Measurements from ENCODE around the gene RSPO1.

- no peak for TF ChIP-seq POLR2A (IDR thresholded peaks at IDR 0.05; ENCODE audit: low read depth, low read length)
- TF ChIP-seq POLR2AphosphoS5 (IDR thresholded peaks at IDR 0.05; ENCODE audit: low read depth, low read length), result no peak
- no peak for TF ChIP-seq POU2F2 (IDR thresholded peaks at IDR 0.05; ENCODE audit: low read depth, low read length)
- no peak for TF ChIP-seq TAF1 (IDR thresholded peaks at IDR 0.05; ENCODE audit: low read depth, low read length)
- no peak for TF ChIP-seq SPI1 (IDR thresholded peaks at IDR 0.05; ENCODE audit: low read depth, low read length)
Measured at GRCh38 chr1:37564892-37565291, 69.8 kb downstream of the RSPO1 start.

Measured in GM12891 (cell line).